CD4-positive, alpha-beta T cell (primary cell): ENCODE data around the gene TPO. TPM values are rescaled to one million over a fixed set of nuclear protein-coding genes. Genes with fewer than 3 reads are reported as not detected.
"Not testable (repeated sequence)": the region's sequence is repeated elsewhere in the genome, so short reads cannot be mapped to it uniquely, and the experiment has no call there.

Source experiments
- ATAC-seq: fragments of 200-7000 bp; cut with Tn5 transposase; one replicate; pipeline ENCODE4 v1.10.0; 2022; ENCODE audit warnings: mild to moderate bottlenecking; ENCODE audit not compliant: poor library complexity
- CTCF ChIA-PET: fragments of 350-600 bp; sonication (Branson Sonifier 250); formaldehyde crosslinking; loops from one replicate; lab custom pipeline; 2021; ENCODE audit warnings: antibody characterized with exemption, inconsistent platforms; lab: Charles Lee
- POLR2A ChIA-PET: fragments of 350-600 bp; sonication (Branson Sonifier 250); formaldehyde crosslinking; loops from one replicate; lab custom pipeline; 2021; ENCODE audit warnings: antibody characterized with exemption, inconsistent platforms; lab: Charles Lee
- DNase-seq, 14 experiments: peaks; one replicate each; pipeline ENCODE4 v3.0.0-alpha.2; 2013 to 2020; ENCODE audit warnings: mixed read lengths in 2 of 14
- H3K27ac ChIP-seq, 2 donors: one replicate each; pipeline versions ENCODE4 v1.5.1 to v1.7.0; 2013; ENCODE audit warnings: low read length in 2 of 2, low read depth in 1 of 2, mild to moderate bottlenecking in 1 of 2
- H3K27me3 ChIP-seq, 2 experiments: 1 replicate in 1 of 2; 2 replicates in 1 of 2; pipeline versions ENCODE4 v1.6.1 to v1.7.0; 2013; ENCODE audit warnings: low read length in 2 of 2, control low read depth in 1 of 2, mild to moderate bottlenecking in 1 of 2, moderate library complexity in 1 of 2; ENCODE audit not compliant: insufficient read depth in 2 of 2, control insufficient read depth in 1 of 2
- H3K36me3 ChIP-seq: one replicate; pipeline ENCODE4 v1.6.1; 2013; ENCODE audit warnings: low read length, control low read depth; ENCODE audit not compliant: insufficient read depth
- H3K4me1 ChIP-seq: one replicate; pipeline ENCODE4 v1.6.1; 2013; ENCODE audit warnings: low read length, control low read depth; ENCODE audit not compliant: insufficient read depth
- H3K4me3 ChIP-seq: one replicate; pipeline ENCODE4 v1.5.1; 2013; ENCODE audit warnings: mild to moderate bottlenecking, low read length, moderate library complexity
- H3K9me3 ChIP-seq, 2 experiments: 1 replicate in 1 of 2; 2 replicates in 1 of 2; pipeline versions ENCODE4 v1.6.1 to v1.7.0; 2013; ENCODE audit warnings: low read length in 2 of 2, mild to moderate bottlenecking in 2 of 2, control low read depth in 1 of 2, moderate library complexity in 1 of 2; ENCODE audit not compliant: control insufficient read depth in 1 of 2, insufficient read depth in 1 of 2
- H3K27ac Mint-ChIP-seq: one replicate; pipeline ENCODE4 v1.8.0; 2020; ENCODE audit warnings: mixed read lengths
- H3K27me3 Mint-ChIP-seq: one replicate; pipeline ENCODE4 v1.8.0; 2021; ENCODE audit warnings: mixed read lengths
- H3K36me3 Mint-ChIP-seq: one replicate; pipeline ENCODE4 v1.8.0; 2021; ENCODE audit warnings: low read depth, mixed read lengths
- H3K4me1 Mint-ChIP-seq: one replicate; pipeline ENCODE4 v1.8.0; 2021; ENCODE audit warnings: low read depth, mixed read lengths
- H3K4me3 Mint-ChIP-seq: one replicate; pipeline ENCODE4 v1.8.0; 2020; ENCODE audit warnings: mild to moderate bottlenecking, mixed read lengths
- H3K9me3 Mint-ChIP-seq: one replicate; pipeline ENCODE4 v1.8.0; 2020; ENCODE audit warnings: mixed read lengths
- CTCF ChIP-seq: fragments of 200-600 bp; IDR thresholded peaks from one replicate; pipeline ENCODE4 v1.8.0; 2022; ENCODE audit warnings: antibody characterized with exemption, mild to moderate bottlenecking
- intact Hi-C, 2 experiments: fragments of 100-400 bp; cut with DNase I in 1 of 2; cut with micrococcal nuclease in 1 of 2; formaldehyde crosslinking; loops; one replicate each; pipeline versions ENCODE4 v1.15.1 to v1.9.0; 2023 to 2025; cut with DNase I, micrococcal nuclease
- total RNA-seq, 174 experiments: library from RNA in 2 of 174; stranded (reverse) in 2 of 174; gene quantifications; one replicate each; pipeline ENCODE4 v1.2.3 and lab custom pipeline; 2021 to 2026

TPO gene
- total RNA-seq, 2 experiments from 2014 or later, result 0.27 TPM; not detected in 1

- no peaks in the 10 kb centered on the region for H3K27me3 Mint-ChIP-seq
- H3K9me3 Mint-ChIP-seq, result peaks cover 3% of the 10 kb centered on the region
- no peaks in the 10 kb centered on the region for H3K36me3 ChIP-seq
- ChIA-PET POLR2A (no interaction called here), CTCF (interaction anchor here (1.8 kb wide), 1 partner anchor 13 kb away, joined by 3 read pairs; no protein-coding TSS in a partner anchor)
- ATAC-seq (peak; percentile 26), DNase-seq (peak in 7 of 14 experiments; percentile 13 to 63 (median 37))
- intact Hi-C loops, result no loop called here
- H3K4me1 Mint-ChIP-seq, result peaks cover 26% of the 10 kb centered on the region
- H3K36me3 Mint-ChIP-seq, result no peaks in the 10 kb centered on the region
- peak overlapping the region; percentile 4 for H3K4me3 Mint-ChIP-seq
- H3K4me3 ChIP-seq, result no peak overlapping the region
- no peak for TF ChIP-seq CTCF
- H3K4me1 ChIP-seq, result peaks cover 24% of the 10 kb centered on the region
- peak overlapping the region; percentile 42 for H3K27ac Mint-ChIP-seq
- no peaks in the 10 kb centered on the region for H3K27me3 ChIP-seq
- peaks cover 0 to 25% of the 10 kb centered on the region in 2 experiments for H3K9me3 ChIP-seq
- no peak overlapping the region for H3K27ac ChIP-seq
These were observed 151.0 kb downstream of the TPO start for GRCh38 chr2:1563943-1564891.

GRCh38 chr2:1567556-1568344, 154.5 kb downstream of the TPO start:
- CTCF ChIA-PET, result no interaction called here
- no peak overlapping the region for H3K27ac Mint-ChIP-seq

DNA sequence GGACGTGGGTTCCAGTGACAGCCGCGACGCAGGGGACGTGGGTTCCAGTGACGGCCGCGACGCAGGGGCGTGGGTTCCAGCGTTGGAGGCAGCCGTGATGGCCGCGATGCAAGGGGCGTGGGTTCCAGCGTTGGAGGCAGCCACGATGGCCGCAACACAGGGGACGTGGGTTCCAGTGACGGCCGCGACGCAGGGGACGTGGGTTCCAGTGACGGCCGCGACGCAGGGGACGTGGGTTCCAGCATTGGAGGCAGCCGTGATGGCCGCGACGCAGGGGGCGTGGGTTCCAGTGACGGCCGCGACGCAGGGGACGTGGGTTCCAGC, 155.0 kb downstream of the TPO start:
- H3K9me3 Mint-ChIP-seq, intact Hi-C loops, H3K4me3 Mint-ChIP-seq, ATAC-seq, H3K27me3 ChIP-seq, H3K36me3 Mint-ChIP-seq, H3K27ac Mint-ChIP-seq, POLR2A ChIA-PET, H3K36me3 ChIP-seq, H3K27ac ChIP-seq, CTCF ChIA-PET, H3K4me3 ChIP-seq, DNase-seq, H3K27me3 Mint-ChIP-seq: not testable (repeated sequence)
- Histone ChIP-seq H3K4me1 (peaks cover 20% of the 10 kb centered on the region), H3K9me3 (peaks cover 0 to 34% of the 10 kb centered on the region in 2 experiments)
- H3K4me1 Mint-ChIP-seq, result peaks cover 14% of the 10 kb centered on the region

More at GRCh38 chr2:1567556-1568344, 154.5 kb downstream of the TPO start:
- peaks cover 15% of the 10 kb centered on the region for H3K4me1 Mint-ChIP-seq
- H3K9me3 ChIP-seq, result peaks cover 0 to 34% of the 10 kb centered on the region in 2 experiments
- no peak for DNase-seq
- POLR2A ChIA-PET, result no interaction called here
- intact Hi-C loops, result no loop called here
- H3K4me3 ChIP-seq, result no peak overlapping the region
- H3K27me3 Mint-ChIP-seq, result no peaks in the 10 kb centered on the region
- no peaks in the 10 kb centered on the region for H3K36me3 ChIP-seq
- no peak overlapping the region for H3K27ac ChIP-seq
- no peaks in the 10 kb centered on the region for H3K36me3 Mint-ChIP-seq
- H3K4me1 ChIP-seq, result peaks cover 24% of the 10 kb centered on the region
- peaks cover 3% of the 10 kb centered on the region for H3K9me3 Mint-ChIP-seq
- H3K27me3 ChIP-seq, result no peaks in the 10 kb centered on the region
- no peak for TF ChIP-seq CTCF
- ATAC-seq, result no peak
- H3K4me3 Mint-ChIP-seq, result no peak overlapping the region
